AG04450 (cell line): ENCODE results near the gene ERN2. TPM values are rescaled to one million over a fixed set of nuclear protein-coding genes. Genes with fewer than 3 reads are reported as not detected.
"Not testable (repeated sequence)": the region's sequence is repeated elsewhere in the genome, so short reads cannot be mapped to it uniquely, and the experiment has no call there.

Source experiments
- CTCF ChIA-PET: fragments of 300-600, 350-600 bp; formaldehyde crosslinking; extraction: SDS; loops from one replicate; lab custom pipeline; 2022; ENCODE audit warnings: antibody characterized with exemption, inconsistent platforms; lab: Charles Lee
- POLR2A ChIA-PET: fragments of 350-600 bp; formaldehyde crosslinking; extraction: SDS; loops from one replicate; lab custom pipeline; 2021; ENCODE audit warnings: antibody characterized with exemption, inconsistent platforms; lab: Yijun Ruan, JAX
- DNase-seq: peaks from one replicate; pipeline ENCODE4 v3.0.0-alpha.2; 2011; ENCODE audit warnings: low read depth, low spot score
- H3K27ac ChIP-seq: one replicate; pipeline ENCODE4 v1.5.1; 2012; ENCODE audit warnings: low read depth, low read length, control low read depth
- H3K27me3 ChIP-seq: one replicate; pipeline ENCODE4 v1.6.0; 2012; ENCODE audit warnings: low read length; ENCODE audit not compliant: control insufficient read depth, insufficient read depth
- H3K4me3 ChIP-seq: 2 replicates; pipeline ENCODE4 v1.5.1; 2011; ENCODE audit warnings: mild to moderate bottlenecking, low read depth, low read length, control low read depth
- H3K9me3 ChIP-seq: 2 replicates; pipeline ENCODE4 v1.5.1; 2012; ENCODE audit warnings: low read length; ENCODE audit not compliant: control insufficient read depth, insufficient read depth
- CTCF ChIP-seq: IDR thresholded peaks from 2 replicates; pipeline ENCODE4 v1.5.1; 2011; ENCODE audit warnings: low read depth, low read length, control low read depth, inconsistent platforms
- polyA plus RNA-seq: library from polyadenylated mRNA; depleted of rRNA; stranded (reverse); fragments of >200 nt; gene quantifications from 2 replicates; pipeline ENCODE4 v1.2.3, GENCODE V29; 2011

Gene ERN2
- polyA plus RNA-seq, 1 experiment = 0.12 TPM

- H3K9me3 ChIP-seq = peaks cover 3% of the 10 kb centered on the region
- no peak overlapping the region for H3K27ac ChIP-seq
- CTCF ChIA-PET = interaction anchor here (1.2 kb wide), 1 partner anchor 780 kb away, joined by 3 read pairs; no protein-coding TSS in a partner anchor
- no peak for TF ChIP-seq CTCF
- no peak overlapping the region for H3K4me3 ChIP-seq
- no peak for DNase-seq
- POLR2A ChIA-PET = no interaction called here
- H3K27me3 ChIP-seq = no peaks in the 10 kb centered on the region
Measured at GRCh38 chr16:23724096-23724784, 11.2 kb upstream of the ERN2 start.

GRCh38 chr16:23722613-23723240 lies 9.7 kb upstream of the ERN2 start:
- POLR2A ChIA-PET, H3K27ac ChIP-seq, CTCF ChIA-PET, H3K9me3 ChIP-seq, DNase-seq, H3K27me3 ChIP-seq, H3K4me3 ChIP-seq: not testable (repeated sequence)

GRCh38 chr16:23716484-23716883 lies 3.5 kb upstream of the ERN2 start:
- DNase-seq = no peak
- CTCF ChIA-PET = interaction anchor here (0.6 kb wide), 1 partner anchor 14 kb away, joined by 4 read pairs; no protein-coding TSS in a partner anchor
- POLR2A ChIA-PET = no interaction called here
- no peaks in the 10 kb centered on the region; the same call in 1 of the 2 replicates for H3K9me3 ChIP-seq
- H3K27me3 ChIP-seq = peaks cover 22% of the 10 kb centered on the region
- TF ChIP-seq CTCF = no peak
- no peak overlapping the region for H3K27ac ChIP-seq
- no peak overlapping the region for H3K4me3 ChIP-seq

GRCh38 chr16:23711785-23712184 lies 1.2 kb downstream of the ERN2 start:
- Histone ChIP-seq H3K9me3 (peaks cover 8% of the 10 kb centered on the region), H3K27ac (no peak overlapping the region), H3K27me3 (peaks cover 29% of the 10 kb centered on the region), H3K4me3 (no peak overlapping the region)
- no peak for TF ChIP-seq CTCF
- ChIA-PET CTCF (interaction anchor here (1.7 kb wide), 1 partner anchor 16 kb away, joined by 6 read pairs; no protein-coding TSS in a partner anchor), POLR2A (no interaction called here)
- DNase-seq = no peak

- H3K27me3 ChIP-seq = peaks cover 29% of the 10 kb centered on the region
- CTCF ChIA-PET = interaction anchor here (1.4 to 1.7 kb wide), 2 partner anchors 17 to 18 kb away, joined by 3 to 6 read pairs; no protein-coding TSS in a partner anchor
- TF ChIP-seq CTCF = no peak
- DNase-seq = no peak
- no peak overlapping the region for H3K4me3 ChIP-seq
- POLR2A ChIA-PET = no interaction called here
- H3K9me3 ChIP-seq = peaks cover 8% of the 10 kb centered on the region
- H3K27ac ChIP-seq = no peak overlapping the region
Measured at GRCh38 chr16:23710504-23710903, 2.5 kb downstream of the ERN2 start.
